GM21717 (cell line): ENCODE measurements around the gene NAT10.
A peak's percentile ranks its signal among the peaks of the same experiment; 100 is the strongest.
"Not testable (repeated sequence)": the region's sequence is repeated elsewhere in the genome, so short reads cannot be mapped to it uniquely, and the experiment has no call there.

ENCODE experiments used
- ATAC-seq: cut with Tn5 transposase; IDR thresholded peaks from one replicate; pipeline ENCODE4 v1.9.1; 2021; ENCODE audit warnings: mild to moderate bottlenecking, moderate library complexity; ENCODE audit not compliant: unreplicated experiment

The NAT10 gene

GRCh38 chr11:34105079-34105956 lies at the start of gene NAT10:
Gene NAT10 (plus strand): TSS chr11:34105629. CDS start chr11:34108226, 2,597 bp downstream.
- peak; percentile 85 for ATAC-seq

- ATAC-seq = no peak
Measured at GRCh38 chr11:34056672-34057071, 48.8 kb upstream of the NAT10 start.

DNA sequence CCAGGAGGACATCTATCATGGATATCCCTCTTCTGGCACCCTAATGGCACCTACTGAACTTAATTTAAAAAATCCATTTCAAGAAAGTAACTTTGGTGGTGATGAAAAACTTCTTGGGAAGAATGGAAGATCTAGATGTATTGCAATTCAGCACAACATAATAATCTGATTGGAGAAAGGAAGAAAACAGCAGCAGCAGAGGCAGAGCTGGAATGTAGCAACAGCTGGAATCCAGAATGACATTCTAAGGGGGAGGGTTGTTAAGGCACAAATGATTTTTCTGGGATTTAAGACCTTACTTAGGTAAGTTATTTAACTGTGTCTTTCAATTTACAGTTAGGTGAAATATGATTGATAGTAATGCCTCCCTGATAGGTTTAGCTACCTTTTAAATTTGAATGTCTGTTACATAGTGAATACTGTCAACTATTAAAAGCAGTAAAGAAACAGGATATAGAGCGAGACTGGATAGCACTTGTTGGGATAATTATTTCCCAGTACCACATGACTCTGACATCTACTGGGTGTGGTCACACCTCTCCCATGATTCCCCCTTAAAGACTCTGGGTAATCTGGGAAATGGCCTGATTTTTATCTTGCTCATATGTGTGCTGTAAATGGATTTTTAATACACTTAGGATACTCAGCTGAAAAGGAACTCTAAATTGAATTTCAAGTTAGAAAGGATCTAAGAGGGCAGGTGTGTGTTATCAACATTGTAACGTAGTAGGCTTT lies 42.2 kb upstream of the NAT10 start:
- ATAC-seq = no peak

GRCh38 chr11:34064291-34064690 lies 41.1 kb upstream of the NAT10 start:
- ATAC-seq = no peak

- no peak for ATAC-seq
Measured at GRCh38 chr11:34065505-34066203, 39.8 kb upstream of the NAT10 start.

DNA sequence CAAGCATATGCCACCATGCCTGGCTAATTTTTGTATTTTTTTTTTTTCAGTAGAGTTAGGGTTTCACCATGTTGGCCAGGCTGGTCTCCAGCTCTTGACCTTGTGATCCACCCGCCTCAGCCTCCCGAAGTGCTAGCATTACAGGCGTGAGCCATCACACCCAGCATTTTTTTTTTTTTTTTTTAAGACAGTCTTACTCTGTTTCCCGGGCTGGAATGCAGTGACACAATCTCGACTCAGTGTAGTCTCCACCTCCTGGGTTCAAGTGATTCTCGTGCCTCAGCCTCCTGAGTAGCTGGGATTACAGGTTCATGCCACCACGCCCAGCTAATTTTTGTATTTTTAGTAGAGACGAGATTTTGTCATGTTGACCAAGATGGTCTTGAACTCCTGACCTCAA lies 38.7 kb upstream of the NAT10 start:
- not testable (repeated sequence) for ATAC-seq

DNA sequence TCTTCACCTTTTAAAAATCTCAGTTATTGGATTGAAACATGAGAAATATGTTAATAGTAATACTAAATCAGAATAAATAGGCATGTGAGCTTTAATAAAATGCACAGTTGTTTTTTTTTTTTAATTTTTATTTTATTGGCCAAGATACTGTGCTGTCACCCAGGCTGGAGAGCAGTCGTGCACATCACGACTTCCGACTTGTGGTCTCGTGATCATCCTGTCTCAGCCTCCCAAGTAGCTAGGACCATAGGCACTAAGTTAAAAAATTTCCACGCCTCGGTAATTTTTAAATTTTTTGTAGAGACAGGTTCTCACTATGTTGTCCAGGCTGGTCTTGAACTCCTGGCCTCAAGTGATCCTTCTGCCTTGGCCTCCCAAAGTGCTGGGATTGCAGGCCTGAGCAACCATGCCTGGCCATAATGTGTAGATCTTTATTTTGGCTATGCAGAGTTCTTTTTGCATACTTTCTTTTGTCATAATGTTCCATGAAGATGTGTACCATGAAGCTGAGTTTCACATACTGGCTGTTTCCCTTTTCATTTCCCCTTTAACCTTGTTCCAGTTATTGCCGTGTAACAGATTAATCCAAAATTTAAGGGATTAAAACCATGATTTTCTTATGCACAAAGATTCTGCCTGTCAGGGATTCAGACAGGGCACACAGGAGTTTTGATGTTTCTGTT lies 37.9 kb upstream of the NAT10 start:
- no peak for ATAC-seq

DNA sequence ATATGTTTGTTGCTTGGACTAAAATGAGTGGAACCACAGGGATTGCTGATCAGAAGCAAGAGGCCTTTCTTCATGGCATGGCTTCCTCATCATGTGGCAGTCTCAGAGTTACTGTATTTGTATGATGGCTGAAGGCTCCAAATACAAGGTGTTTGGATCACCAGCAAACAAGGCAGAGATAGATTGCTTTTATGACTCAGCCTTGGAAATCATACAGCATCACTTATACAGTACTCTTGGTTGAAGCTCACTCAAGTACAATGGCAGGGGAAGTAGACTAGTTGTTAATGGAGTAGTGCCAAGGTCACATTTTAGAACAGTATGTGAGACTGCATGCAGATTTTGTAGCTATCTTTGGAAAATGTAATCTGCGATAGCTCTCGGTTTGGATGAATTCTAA lies 37.3 kb upstream of the NAT10 start:
- ATAC-seq = no peak

- not testable (repeated sequence) for ATAC-seq
Measured at GRCh38 chr11:34071306-34071705, 34.1 kb upstream of the NAT10 start.

- no peak for ATAC-seq
Measured at GRCh38 chr11:34072041-34072440, 33.4 kb upstream of the NAT10 start.

DNA sequence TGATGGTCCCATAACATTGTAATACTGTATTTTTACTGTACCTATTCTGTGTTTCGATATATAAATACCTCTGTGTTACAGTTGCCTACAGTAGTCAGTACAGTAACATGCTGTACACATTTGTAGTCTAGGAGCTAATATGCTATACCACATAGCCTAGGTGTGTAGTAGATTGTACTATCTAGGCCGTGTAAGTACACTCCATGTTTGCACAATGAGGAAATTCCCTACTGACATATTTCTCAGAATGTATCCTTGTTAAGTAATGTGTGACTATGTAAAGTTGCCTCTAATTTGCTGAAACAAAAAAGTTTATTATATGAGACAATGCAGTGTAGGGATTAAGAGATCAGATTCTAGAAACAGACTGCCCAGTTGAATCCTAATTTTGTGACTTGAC lies 32.6 kb upstream of the NAT10 start:
- ATAC-seq = no peak

GRCh38 chr11:34074391-34074790 lies 31.0 kb upstream of the NAT10 start:
- ATAC-seq = no peak

DNA sequence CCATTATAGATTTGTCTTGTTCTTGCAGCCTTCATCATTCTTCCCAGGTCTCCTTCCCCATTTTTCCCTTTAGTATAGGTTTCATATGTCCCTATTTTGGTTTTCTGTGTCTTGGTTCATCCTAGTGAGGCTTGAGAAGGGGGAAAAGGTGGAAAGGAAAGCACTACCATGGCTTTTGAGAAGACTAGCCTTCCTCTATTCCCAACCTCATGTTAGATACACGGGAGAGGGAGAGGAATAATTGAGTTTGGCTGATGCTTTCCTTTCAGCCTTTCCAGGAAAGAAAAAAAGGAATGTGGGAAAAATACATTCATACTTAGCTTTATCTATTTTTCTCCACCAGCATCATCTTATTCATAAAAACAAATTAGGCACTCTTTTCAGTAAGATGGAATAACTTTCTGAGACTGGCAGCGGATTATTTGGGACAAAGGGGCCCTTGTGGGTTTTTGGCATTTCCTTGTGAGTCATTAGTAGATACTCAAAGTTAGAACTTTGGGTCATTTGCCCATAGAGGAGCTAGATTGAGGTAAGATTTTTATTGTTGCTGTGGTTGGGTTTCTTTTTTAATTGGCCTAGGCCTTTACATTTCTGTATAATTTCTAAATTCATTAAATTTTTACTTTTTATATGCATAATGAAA lies 30.1 kb upstream of the NAT10 start:
- no peak for ATAC-seq

GRCh38 chr11:34080609-34081008 lies 24.8 kb upstream of the NAT10 start:
- ATAC-seq = no peak

GRCh38 chr11:34084637-34085036 lies 20.8 kb upstream of the NAT10 start:
- no peak for ATAC-seq

DNA sequence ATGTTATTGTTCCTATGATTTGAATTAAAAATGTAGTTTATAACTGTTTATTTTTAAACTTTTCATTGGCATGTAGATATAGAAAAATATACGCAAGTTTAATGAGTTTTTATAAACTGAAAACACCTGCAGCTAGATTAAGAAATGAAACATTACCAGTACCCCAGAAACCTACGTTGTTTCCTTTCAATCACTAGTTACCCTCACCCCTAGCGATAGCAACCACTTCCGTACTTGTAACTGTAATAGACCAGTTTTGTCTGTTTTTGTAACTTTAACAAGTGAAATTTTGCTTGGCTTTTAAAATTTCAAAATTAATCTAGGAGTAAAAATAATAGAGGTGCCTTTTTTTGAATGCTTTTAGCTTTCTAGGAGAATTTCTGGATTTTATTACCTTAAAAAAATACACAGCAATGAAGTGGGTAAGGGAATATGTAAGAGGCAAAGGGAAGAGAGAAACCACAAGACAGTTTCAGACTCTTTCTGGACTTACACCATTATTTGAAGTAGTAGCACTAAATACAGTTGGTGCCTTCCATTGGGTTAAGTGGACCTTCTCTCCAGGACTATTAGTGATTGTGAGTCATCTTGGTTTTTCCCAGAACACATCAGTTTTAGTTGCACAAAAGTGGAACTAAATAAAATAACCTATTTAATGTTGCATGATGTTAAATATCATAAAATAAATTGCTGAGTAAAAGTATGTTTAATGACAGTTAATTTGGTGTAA lies 18.7 kb upstream of the NAT10 start:
- ATAC-seq = peak; percentile 64

- ATAC-seq = no peak
Measured at GRCh38 chr11:34091825-34092224, 13.6 kb upstream of the NAT10 start.

DNA sequence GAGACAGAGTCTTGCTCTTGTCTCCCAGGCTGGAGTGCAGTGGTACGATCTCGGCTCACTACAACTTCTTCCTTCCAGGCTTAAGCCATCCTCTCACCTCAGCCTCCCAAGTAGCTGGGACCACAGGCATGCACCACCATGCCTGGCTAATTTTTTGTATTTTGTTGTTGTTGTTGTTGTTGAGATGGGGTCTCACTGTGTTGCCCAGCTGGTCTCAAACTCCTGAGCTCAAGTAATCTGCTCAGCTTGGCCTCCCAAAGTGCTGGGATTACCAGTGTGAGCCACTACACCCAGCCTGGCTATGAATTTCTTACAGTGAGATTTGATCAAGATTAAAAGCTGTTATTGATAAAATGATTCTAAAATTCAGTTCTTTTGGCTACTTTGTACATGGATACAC lies 10.5 kb upstream of the NAT10 start:
- ATAC-seq = not testable (repeated sequence)

- no peak for ATAC-seq
Measured at GRCh38 chr11:34098813-34099212, 6.6 kb upstream of the NAT10 start.

DNA sequence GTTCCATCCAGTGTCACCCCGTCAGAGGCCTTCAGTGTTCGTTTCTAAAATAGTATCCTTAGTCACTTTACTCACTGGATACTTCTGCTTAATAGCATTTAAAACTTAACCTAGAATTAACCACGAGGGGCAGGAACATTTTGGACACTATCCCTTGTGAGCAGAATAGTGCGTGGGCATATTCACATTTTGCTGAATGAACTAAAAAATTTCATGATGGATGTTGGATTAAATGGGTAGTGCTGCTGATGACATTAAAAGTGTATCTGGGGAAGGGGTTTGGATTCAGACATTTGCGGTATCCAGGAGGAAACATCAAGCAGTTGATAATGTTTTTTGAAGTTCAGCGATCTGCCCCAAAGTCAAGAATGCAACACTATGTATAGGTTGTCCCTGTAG lies 750 bp upstream of the NAT10 start:
- no peak for ATAC-seq
